K562 (cell line): ENCODE data around the gene SCYL1. TPM values are rescaled to one million over a fixed set of nuclear protein-coding genes. Genes with fewer than 3 reads are reported as not detected.

Experiments
- ASH1L ChIP-seq: fragments of 450-650 bp; IDR thresholded peaks from 2 replicates; pipeline ENCODE4 v1.6.1; 2018; ENCODE audit warnings: borderline replicate concordance, mild to moderate bottlenecking, low read depth; ENCODE audit not compliant: partially characterized antibody
- ELF2 ChIP-seq: fragments of 250-450 bp; sonication (Bioruptor Pico); IDR thresholded peaks from 2 replicates; pipeline ENCODE4 v1.5.0; 2021; ENCODE audit warnings: mild to moderate bottlenecking
- HNRNPK ChIP-seq: fragments of 200-400 bp; formaldehyde crosslinking; IDR thresholded peaks from one replicate; pipeline ENCODE4 v1.6.1; 2018; ENCODE audit warnings: mild to moderate bottlenecking, low read depth, low read length; ENCODE audit not compliant: poor library complexity, severe bottlenecking
- KDM1A ChIP-seq, 2 experiments: fragments of 450-650 bp; IDR thresholded peaks; 2 replicates each; pipeline ENCODE4 v1.6.1; 2016; ENCODE audit warnings: mild to moderate bottlenecking in 2 of 2
- MCM3 ChIP-seq: fragments of 450-650 bp; IDR thresholded peaks from 2 replicates; pipeline ENCODE4 v1.6.1; 2016
- MIER1 ChIP-seq: fragments of 450-650 bp; IDR thresholded peaks from 2 replicates; pipeline ENCODE4 v1.6.1; 2016; ENCODE audit warnings: antibody characterized with exemption, mild to moderate bottlenecking, low read depth
- NFRKB ChIP-seq: fragments of 450-650 bp; IDR thresholded peaks from 2 replicates; pipeline ENCODE4 v1.6.1; 2016; ENCODE audit warnings: low read depth
- PHF8 ChIP-seq: fragments of 200-600 bp; sonication (generic); IDR thresholded peaks from 2 replicates; pipeline ENCODE4 v1.6.1; 2012; ENCODE audit warnings: mixed run types, mild to moderate bottlenecking, inconsistent platforms, low read length, moderate library complexity, borderline replicate concordance
- PHTF2 ChIP-seq: fragments of 250-450 bp; sonication (Bioruptor Pico); IDR thresholded peaks from 2 replicates; pipeline ENCODE4 v1.5.0; 2021; ENCODE audit warnings: mild to moderate bottlenecking
- PML ChIP-seq: IDR thresholded peaks from 2 replicates; pipeline ENCODE4 v1.6.1; 2012; ENCODE audit warnings: low read length, inconsistent platforms
- PPARD ChIP-seq: fragments of 250-450 bp; sonication (Bioruptor Pico); IDR thresholded peaks from 2 replicates; pipeline ENCODE4 v1.8.0; 2022; ENCODE audit warnings: inconsistent platforms, mild to moderate bottlenecking, moderate library complexity
- PTRF ChIP-seq: fragments of 450-650 bp; IDR thresholded peaks from 2 replicates; pipeline ENCODE4 v1.6.1; 2016; ENCODE audit warnings: mild to moderate bottlenecking, missing genetic modification characterization, missing compliant biosample characterization
- TCF7 ChIP-seq: sonication (generic); IDR thresholded peaks from 2 replicates; pipeline ENCODE4 v1.6.1; 2016; ENCODE audit warnings: antibody characterized with exemption, borderline replicate concordance
- TCFL5 ChIP-seq: fragments of 250-450 bp; sonication (Bioruptor Pico); conservative IDR thresholded peaks from 2 replicates; pipeline ENCODE4 v1.6.1; 2021; ENCODE audit warnings: mild to moderate bottlenecking, moderate library complexity, matching md5 sums
- ZNF551 ChIP-seq: fragments of 250-450 bp; sonication (Bioruptor Pico); IDR thresholded peaks from 2 replicates; pipeline ENCODE4 v1.5.0; 2021; ENCODE audit warnings: mild to moderate bottlenecking, moderate library complexity
- ZNF561 ChIP-seq: fragments of 450-650 bp; formaldehyde crosslinking; conservative IDR thresholded peaks from 2 replicates; pipeline ENCODE4 v1.4.0; 2020; ENCODE audit warnings: mild to moderate bottlenecking, moderate library complexity
- polyA plus RNA-seq, 8 experiments: library from polyadenylated mRNA; depleted of rRNA in 4 of 8; stranded (reverse) in 5 of 8; unstranded in 3 of 8; fragments of >200 nt; fragmentation: Nextera tagmentation in 2 of 8; fragmentation: Illumina TruSeq in 1 of 8; extraction: Ambion mirVana in 2 of 8; extraction: Trizol in 1 of 8; gene quantifications; 2 replicates each; pipeline versions ENCODE4 v1.2.1 to v1.2.3, GENCODE V29; 2011 to 2014; ENCODE audit warnings: inconsistent platforms in 1 of 8, missing spikeins in 1 of 8
- total RNA-seq, 7 experiments: library from RNA; depleted of rRNA in 6 of 7; stranded (reverse); fragments of >200 nt in 6 of 7; fragmentation: Illumina TruSeq in 2 of 7; extraction: Trizol in 2 of 7; gene quantifications; 2 replicates each; pipeline versions ENCODE4 v1.2.1 to v1.2.3, GENCODE V29; 2011 to 2021; ENCODE audit warnings: low replicate concordance in 1 of 7
- TF ChIP-seq, protein P1 (sequence below): fragments of 250-450 bp; sonication (Bioruptor Pico); IDR thresholded peaks from 2 replicates; pipeline ENCODE4 v1.4.0; 2020
- TF ChIP-seq, protein P2 (sequence below): fragments of 450-650 bp; IDR thresholded peaks from 2 replicates; pipeline ENCODE4 v1.7.1; 2018; ENCODE audit warnings: mild to moderate bottlenecking, low read depth; ENCODE audit not compliant: partially characterized antibody
- TF ChIP-seq, protein P3 (sequence below): fragments of 450-650 bp; formaldehyde crosslinking; IDR thresholded peaks from 2 replicates; pipeline ENCODE4 v1.4.0; 2022; ENCODE audit warnings: missing genetic modification characterization

The SCYL1 gene
- total and polyA plus RNA-seq, 9 of the 15 experiments (the other 6 are each of a cell fraction or from before 2014, with no cell fraction given), result 1.9 to 145 (median 57.6) TPM

DNA sequence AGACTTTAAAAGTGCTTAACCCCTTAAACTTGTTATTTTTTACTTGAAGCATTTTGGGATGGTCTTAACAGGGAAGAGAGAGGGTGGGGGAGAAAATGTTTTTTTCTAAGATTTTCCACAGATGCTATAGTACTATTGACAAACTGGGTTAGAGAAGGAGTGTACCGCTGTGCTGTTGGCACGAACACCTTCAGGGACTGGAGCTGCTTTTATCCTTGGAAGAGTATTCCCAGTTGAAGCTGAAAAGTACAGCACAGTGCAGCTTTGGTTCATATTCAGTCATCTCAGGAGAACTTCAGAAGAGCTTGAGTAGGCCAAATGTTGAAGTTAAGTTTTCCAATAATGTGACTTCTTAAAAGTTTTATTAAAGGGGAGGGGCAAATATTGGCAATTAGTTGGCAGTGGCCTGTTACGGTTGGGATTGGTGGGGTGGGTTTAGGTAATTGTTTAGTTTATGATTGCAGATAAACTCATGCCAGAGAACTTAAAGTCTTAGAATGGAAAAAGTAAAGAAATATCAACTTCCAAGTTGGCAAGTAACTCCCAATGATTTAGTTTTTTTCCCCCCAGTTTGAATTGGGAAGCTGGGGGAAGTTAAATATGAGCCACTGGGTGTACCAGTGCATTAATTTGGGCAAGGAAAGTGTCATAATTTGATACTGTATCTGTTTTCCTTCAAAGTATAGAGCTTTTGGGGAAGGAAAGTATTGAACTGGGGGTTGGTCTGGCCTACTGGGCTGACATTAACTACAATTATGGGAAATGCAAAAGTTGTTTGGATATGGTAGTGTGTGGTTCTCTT is 23.2 kb upstream of the SCYL1 start (continued):
- peak; percentile 79 for TF ChIP-seq ZNF551 (CRISPR knock-in tag)
- TF ChIP-seq, protein P1, sequence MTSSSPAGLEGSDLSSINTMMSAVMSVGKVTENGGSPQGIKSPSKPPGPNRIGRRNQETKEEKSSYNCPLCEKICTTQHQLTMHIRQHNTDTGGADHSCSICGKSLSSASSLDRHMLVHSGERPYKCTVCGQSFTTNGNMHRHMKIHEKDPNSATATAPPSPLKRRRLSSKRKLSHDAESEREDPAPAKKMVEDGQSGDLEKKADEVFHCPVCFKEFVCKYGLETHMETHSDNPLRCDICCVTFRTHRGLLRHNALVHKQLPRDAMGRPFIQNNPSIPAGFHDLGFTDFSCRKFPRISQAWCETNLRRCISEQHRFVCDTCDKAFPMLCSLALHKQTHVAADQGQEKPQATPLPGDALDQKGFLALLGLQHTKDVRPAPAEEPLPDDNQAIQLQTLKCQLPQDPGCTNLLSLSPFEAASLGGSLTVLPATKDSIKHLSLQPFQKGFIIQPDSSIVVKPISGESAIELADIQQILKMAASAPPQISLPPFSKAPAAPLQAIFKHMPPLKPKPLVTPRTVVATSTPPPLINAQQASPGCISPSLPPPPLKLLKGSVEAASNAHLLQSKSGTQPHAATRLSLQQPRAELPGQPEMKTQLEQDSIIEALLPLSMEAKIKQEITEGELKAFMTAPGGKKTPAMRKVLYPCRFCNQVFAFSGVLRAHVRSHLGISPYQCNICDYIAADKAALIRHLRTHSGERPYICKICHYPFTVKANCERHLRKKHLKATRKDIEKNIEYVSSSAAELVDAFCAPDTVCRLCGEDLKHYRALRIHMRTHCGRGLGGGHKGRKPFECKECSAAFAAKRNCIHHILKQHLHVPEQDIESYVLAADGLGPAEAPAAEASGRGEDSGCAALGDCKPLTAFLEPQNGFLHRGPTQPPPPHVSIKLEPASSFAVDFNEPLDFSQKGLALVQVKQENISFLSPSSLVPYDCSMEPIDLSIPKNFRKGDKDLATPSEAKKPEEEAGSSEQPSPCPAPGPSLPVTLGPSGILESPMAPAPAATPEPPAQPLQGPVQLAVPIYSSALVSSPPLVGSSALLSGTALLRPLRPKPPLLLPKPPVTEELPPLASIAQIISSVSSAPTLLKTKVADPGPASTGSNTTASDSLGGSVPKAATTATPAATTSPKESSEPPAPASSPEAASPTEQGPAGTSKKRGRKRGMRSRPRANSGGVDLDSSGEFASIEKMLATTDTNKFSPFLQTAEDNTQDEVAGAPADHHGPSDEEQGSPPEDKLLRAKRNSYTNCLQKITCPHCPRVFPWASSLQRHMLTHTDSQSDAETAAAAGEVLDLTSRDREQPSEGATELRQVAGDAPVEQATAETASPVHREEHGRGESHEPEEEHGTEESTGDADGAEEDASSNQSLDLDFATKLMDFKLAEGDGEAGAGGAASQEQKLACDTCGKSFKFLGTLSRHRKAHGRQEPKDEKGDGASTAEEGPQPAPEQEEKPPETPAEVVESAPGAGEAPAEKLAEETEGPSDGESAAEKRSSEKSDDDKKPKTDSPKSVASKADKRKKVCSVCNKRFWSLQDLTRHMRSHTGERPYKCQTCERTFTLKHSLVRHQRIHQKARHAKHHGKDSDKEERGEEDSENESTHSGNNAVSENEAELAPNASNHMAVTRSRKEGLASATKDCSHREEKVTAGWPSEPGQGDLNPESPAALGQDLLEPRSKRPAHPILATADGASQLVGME (CRISPR knock-in tag), result no peak
- TF ChIP-seq ASH1L, result no peak
- TF ChIP-seq KDM1A (IDR thresholded peaks at IDR 0.05), result 0 out of 4 replicates have a peak, but pooled peaks of 1 of the 2 experiments have one; percentile 4
- TF ChIP-seq PML, result peak; percentile 82
- TF ChIP-seq, protein P2, sequence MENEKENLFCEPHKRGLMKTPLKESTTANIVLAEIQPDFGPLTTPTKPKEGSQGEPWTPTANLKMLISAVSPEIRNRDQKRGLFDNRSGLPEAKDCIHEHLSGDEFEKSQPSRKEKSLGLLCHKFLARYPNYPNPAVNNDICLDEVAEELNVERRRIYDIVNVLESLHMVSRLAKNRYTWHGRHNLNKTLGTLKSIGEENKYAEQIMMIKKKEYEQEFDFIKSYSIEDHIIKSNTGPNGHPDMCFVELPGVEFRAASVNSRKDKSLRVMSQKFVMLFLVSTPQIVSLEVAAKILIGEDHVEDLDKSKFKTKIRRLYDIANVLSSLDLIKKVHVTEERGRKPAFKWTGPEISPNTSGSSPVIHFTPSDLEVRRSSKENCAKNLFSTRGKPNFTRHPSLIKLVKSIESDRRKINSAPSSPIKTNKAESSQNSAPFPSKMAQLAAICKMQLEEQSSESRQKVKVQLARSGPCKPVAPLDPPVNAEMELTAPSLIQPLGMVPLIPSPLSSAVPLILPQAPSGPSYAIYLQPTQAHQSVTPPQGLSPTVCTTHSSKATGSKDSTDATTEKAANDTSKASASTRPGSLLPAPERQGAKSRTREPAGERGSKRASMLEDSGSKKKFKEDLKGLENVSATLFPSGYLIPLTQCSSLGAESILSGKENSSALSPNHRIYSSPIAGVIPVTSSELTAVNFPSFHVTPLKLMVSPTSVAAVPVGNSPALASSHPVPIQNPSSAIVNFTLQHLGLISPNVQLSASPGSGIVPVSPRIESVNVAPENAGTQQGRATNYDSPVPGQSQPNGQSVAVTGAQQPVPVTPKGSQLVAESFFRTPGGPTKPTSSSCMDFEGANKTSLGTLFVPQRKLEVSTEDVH, result no peak
- TF ChIP-seq MCM3, result no peak
- 0 out of 2 replicates have a peak, but pooled peaks have one; percentile 5 for TF ChIP-seq ELF2 (CRISPR knock-in tag)
- no peak for TF ChIP-seq HNRNPK
- no peak for TF ChIP-seq PHF8
- TF ChIP-seq PHTF2, result 0 out of 2 replicates have a peak, but pooled peaks have one; percentile 61
- TF ChIP-seq TCFL5 (CRISPR knock-in tag), result 0 out of 2 replicates have a peak, but pooled peaks have one; percentile 4
- TF ChIP-seq ZNF561 (CRISPR knock-in tag), result peak; percentile 58; the same call in 1 of the 2 replicates
- no peak for TF ChIP-seq PPARD (CRISPR knock-in tag)
- no peak for TF ChIP-seq NFRKB
- TF ChIP-seq, protein P3, sequence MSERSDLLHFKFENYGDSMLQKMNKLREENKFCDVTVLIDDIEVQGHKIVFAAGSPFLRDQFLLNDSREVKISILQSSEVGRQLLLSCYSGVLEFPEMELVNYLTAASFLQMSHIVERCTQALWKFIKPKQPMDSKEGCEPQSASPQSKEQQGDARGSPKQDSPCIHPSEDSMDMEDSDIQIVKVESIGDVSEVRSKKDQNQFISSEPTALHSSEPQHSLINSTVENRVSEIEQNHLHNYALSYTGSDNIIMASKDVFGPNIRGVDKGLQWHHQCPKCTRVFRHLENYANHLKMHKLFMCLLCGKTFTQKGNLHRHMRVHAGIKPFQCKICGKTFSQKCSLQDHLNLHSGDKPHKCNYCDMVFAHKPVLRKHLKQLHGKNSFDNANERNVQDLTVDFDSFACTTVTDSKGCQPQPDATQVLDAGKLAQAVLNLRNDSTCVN, result 0 out of 2 replicates have a peak, but pooled peaks have one; percentile 7
- no peak for TF ChIP-seq MIER1
- no peak for TF ChIP-seq TCF7
- no peak for TF ChIP-seq PTRF (tag)
